Forelimb muscle (tissue), 1 donor: ENCODE data around the gene IGFBP3. TPM values are rescaled to one million over a fixed set of nuclear protein-coding genes. Genes with fewer than 3 reads are reported as not detected.

ENCODE experiments used
- DNase-seq: peaks from one replicate; pipeline ENCODE4 v3.0.0-alpha.2; 2013; ENCODE audit warnings: low read depth
- polyA plus RNA-seq: library from polyadenylated mRNA; unstranded; fragments of 120-200 nt; gene quantifications from one replicate; pipeline ENCODE4 v1.2.1, GENCODE V29; 2013; ENCODE audit not compliant: insufficient read length

IGFBP3 gene
- polyA plus RNA-seq, 1 donor: 225 TPM

GRCh38 chr7:45873355-45873754, 47.7 kb downstream of the IGFBP3 start:
- no peak for DNase-seq

- no peak for DNase-seq
Observed at GRCh38 chr7:45873035-45873354, 48.1 kb downstream of the IGFBP3 start, which contains the start of gene CCDC201. TSS of gene CCDC201 (minus strand) at chr7:45873082. CDS start at chr7:45873007, 75 bp downstream.

- DNase-seq: no peak
Observed at GRCh38 chr7:45872116-45873034, 48.7 kb downstream of the IGFBP3 start.

GRCh38 chr7:45869426-45869825, 51.6 kb downstream of the IGFBP3 start:
- DNase-seq: no peak

GRCh38 chr7:45867471-45867870, 53.6 kb downstream of the IGFBP3 start:
- no peak for DNase-seq

- no peak for DNase-seq
Observed at GRCh38 chr7:45865594-45866410, 55.3 kb downstream of the IGFBP3 start.

GRCh38 chr7:45863715-45864114, 57.4 kb downstream of the IGFBP3 start:
- no peak for DNase-seq

Other genes starting within 250 kb of the IGFBP3 start
- not detected for gene CCDC201, start 48.2 kb downstream of the IGFBP3 start, polyA plus RNA-seq
- gene IGFBP1, start 32.8 kb downstream of the IGFBP3 start, polyA plus RNA-seq: 0.16 TPM